H9 (cell line): ENCODE data around the gene LRRC8C. TPM values are rescaled to one million over a fixed set of nuclear protein-coding genes. Genes with fewer than 3 reads are reported as not detected.

ENCODE experiments used
- DNase-seq: peaks from one replicate; pipeline ENCODE4 v3.0.0-alpha.2; 2017
- H2AFZ ChIP-seq: one replicate; pipeline ENCODE4 v1.6.1; 2013; ENCODE audit warnings: mild to moderate bottlenecking, low read length, control low read depth, moderate library complexity
- H2AK5ac ChIP-seq: 2 replicates; pipeline ENCODE4 v1.6.1; 2013; ENCODE audit warnings: low read length, control low read depth, mixed read lengths; ENCODE audit not compliant: insufficient read length
- H2BK120ac ChIP-seq: one replicate; pipeline ENCODE4 v1.6.1; 2013; ENCODE audit warnings: low read depth, mild to moderate bottlenecking, low read length, control low read depth, inconsistent platforms; ENCODE audit not compliant: poor library complexity, severe bottlenecking
- H2BK12ac ChIP-seq: 2 replicates; pipeline ENCODE4 v1.6.1; 2013; ENCODE audit warnings: low read length, control low read depth, mixed read lengths, low read depth; ENCODE audit not compliant: insufficient read length
- H2BK15ac ChIP-seq: 2 replicates; pipeline ENCODE4 v1.6.1; 2013; ENCODE audit warnings: low read depth, low read length, control low read depth
- H2BK20ac ChIP-seq: one replicate; pipeline ENCODE4 v1.6.1; 2013; ENCODE audit warnings: low read depth, mild to moderate bottlenecking, low read length, control low read depth, inconsistent platforms; ENCODE audit not compliant: poor library complexity, severe bottlenecking
- H2BK5ac ChIP-seq: 2 replicates; pipeline ENCODE4 v1.6.1; 2013; ENCODE audit warnings: low read length, control low read depth, mixed read lengths; ENCODE audit not compliant: insufficient read length
- H3K14ac ChIP-seq: 2 replicates; pipeline ENCODE4 v1.6.1; 2013; ENCODE audit warnings: low read length, control low read depth; ENCODE audit not compliant: insufficient read depth
- H3K18ac ChIP-seq: 2 replicates; pipeline ENCODE4 v1.6.1; 2013; ENCODE audit warnings: low read depth, mild to moderate bottlenecking, mixed read lengths, low read length, control low read depth; ENCODE audit not compliant: insufficient read length
- H3K23ac ChIP-seq: 2 replicates; pipeline ENCODE4 v1.6.1; 2013; ENCODE audit warnings: low read length, control low read depth, mixed read lengths, low read depth; ENCODE audit not compliant: insufficient read length
- H3K23me2 ChIP-seq: 2 replicates; pipeline ENCODE4 v1.6.1; 2013; ENCODE audit warnings: low read depth, mild to moderate bottlenecking, mixed read lengths, low read length, control low read depth; ENCODE audit not compliant: insufficient read length, poor library complexity, severe bottlenecking
- H3K27ac ChIP-seq: 2 replicates; pipeline ENCODE4 v1.5.1; 2013; ENCODE audit warnings: low read length, control low read depth, mixed read lengths, low read depth; ENCODE audit not compliant: insufficient read length
- H3K27me3 ChIP-seq: 2 replicates; pipeline ENCODE4 v1.6.1; 2013; ENCODE audit warnings: low read length, control low read depth, inconsistent platforms; ENCODE audit not compliant: insufficient read depth
- H3K4ac ChIP-seq: 2 replicates; pipeline ENCODE4 v1.6.1; 2013; ENCODE audit warnings: low read depth, mild to moderate bottlenecking, control low read depth, inconsistent platforms, low read length, moderate library complexity
- H3K4me1 ChIP-seq: 2 replicates; pipeline ENCODE4 v1.6.1; 2013; ENCODE audit warnings: low read length, control low read depth, inconsistent platforms; ENCODE audit not compliant: insufficient read depth
- H3K4me2 ChIP-seq: 2 replicates; pipeline ENCODE4 v1.6.1; 2013; ENCODE audit warnings: low read length, control low read depth, mixed read lengths; ENCODE audit not compliant: insufficient read length, insufficient read depth
- H3K56ac ChIP-seq: 2 replicates; pipeline ENCODE4 v1.6.1; 2013; ENCODE audit warnings: low read depth, mild to moderate bottlenecking, mixed read lengths, low read length, control low read depth; ENCODE audit not compliant: insufficient read length
- H3K79me1 ChIP-seq: 2 replicates; pipeline ENCODE4 v1.6.1; 2013; ENCODE audit warnings: low read depth, mild to moderate bottlenecking, moderate library complexity, low read length, control low read depth, inconsistent platforms; ENCODE audit not compliant: insufficient read depth, poor library complexity, severe bottlenecking
- H3K79me2 ChIP-seq: 2 replicates; pipeline ENCODE4 v1.6.1; 2013; ENCODE audit warnings: low read length, control low read depth, inconsistent platforms; ENCODE audit not compliant: insufficient read depth
- H3K9ac ChIP-seq: 2 replicates; pipeline ENCODE4 v1.6.1; 2013; ENCODE audit warnings: low read length, control low read depth, mixed read lengths; ENCODE audit not compliant: insufficient read length; ENCODE audit errors: extremely low read depth
- H3K9me3 ChIP-seq: one replicate; pipeline ENCODE4 v1.6.1; 2013; ENCODE audit warnings: low read depth, low read length, inconsistent platforms; ENCODE audit not compliant: control insufficient read depth
- H3T11ph ChIP-seq: one replicate; pipeline ENCODE4 v1.6.1; 2013; ENCODE audit warnings: mild to moderate bottlenecking, low read length, control low read depth, inconsistent platforms
- H4K20me1 ChIP-seq: one replicate; pipeline ENCODE4 v1.6.1; 2013; ENCODE audit not compliant: control insufficient read depth, insufficient read length, insufficient read depth
- H4K5ac ChIP-seq: 2 replicates; pipeline ENCODE4 v1.6.1; 2013; ENCODE audit warnings: low read depth, mild to moderate bottlenecking, mixed read lengths, low read length, control low read depth; ENCODE audit not compliant: insufficient read length
- H4K8ac ChIP-seq: replicated peaks from 2 replicates; pipeline ENCODE4 v1.6.1; 2013; ENCODE audit warnings: low read length, control low read depth, mixed read lengths, low read depth; ENCODE audit not compliant: insufficient read length
- H4K91ac ChIP-seq: 2 replicates; pipeline ENCODE4 v1.6.1; 2013; ENCODE audit warnings: low read depth, mild to moderate bottlenecking, moderate library complexity, mixed read lengths, low read length, control low read depth; ENCODE audit not compliant: insufficient read length
- H3K27ac Mint-ChIP-seq, 3 experiments: 2 replicates in 2 of 3; 3 replicates in 1 of 3; pipeline ENCODE4 v1.8.0; 2020 to 2021; ENCODE audit warnings: mixed read lengths in 3 of 3, mild to moderate bottlenecking in 1 of 3, moderate library complexity in 1 of 3
- H3K27me3 Mint-ChIP-seq: 2 replicates; pipeline ENCODE4 v1.8.0; 2021; ENCODE audit warnings: low read depth, mild to moderate bottlenecking, moderate library complexity, mixed read lengths
- H3K36me3 Mint-ChIP-seq, 3 experiments: 2 replicates in 2 of 3; 3 replicates in 1 of 3; pipeline ENCODE4 v1.8.0; 2020 to 2021; ENCODE audit warnings: low read depth in 3 of 3, mixed read lengths in 3 of 3; ENCODE audit not compliant: insufficient read depth in 1 of 3
- H3K4me1 Mint-ChIP-seq, 2 experiments: 2 replicates each; pipeline ENCODE4 v1.8.0; 2020; ENCODE audit warnings: mixed read lengths in 2 of 2
- H3K4me3 Mint-ChIP-seq, 2 experiments: 2 replicates in 1 of 2; 3 replicates in 1 of 2; pipeline ENCODE4 v1.8.0; 2020 to 2021; ENCODE audit warnings: mild to moderate bottlenecking in 2 of 2, mixed read lengths in 2 of 2, moderate library complexity in 1 of 2
- H3K9me3 Mint-ChIP-seq, 2 experiments: 2 replicates in 1 of 2; 3 replicates in 1 of 2; pipeline ENCODE4 v1.8.0; 2020; ENCODE audit warnings: mild to moderate bottlenecking in 2 of 2, mixed read lengths in 2 of 2, moderate library complexity in 1 of 2
- WGBS: extraction: QIAGEN DNeasy Blood & Tissue Kit; methylation state at CpG from one replicate; pipeline ENCODE4 v1.1.7; 2013; ENCODE audit warnings: missing lambda C conversion rate, low lambda C conversion rate, mixed read lengths; ENCODE audit not compliant: insufficient read length; ENCODE audit errors: extremely low coverage; 5-methylcytosine and 5-hydroxymethylcytosine counted together
- total RNA-seq: library from RNA; stranded (reverse); gene quantifications from 2 replicates; pipeline ENCODE4 v1.2.1, GENCODE V29; 2021
- TF ChIP-seq, protein P1 (sequence below): fragments of 200-600 bp; sonication (generic); conservative IDR thresholded peaks from 3 replicates; pipeline ENCODE4 v1.8.0; 2021; ENCODE audit warnings: antibody characterized with exemption, mild to moderate bottlenecking

The LRRC8C gene
- total RNA-seq, 1 experiment from 2014 or later = 1.9 TPM

DNA sequence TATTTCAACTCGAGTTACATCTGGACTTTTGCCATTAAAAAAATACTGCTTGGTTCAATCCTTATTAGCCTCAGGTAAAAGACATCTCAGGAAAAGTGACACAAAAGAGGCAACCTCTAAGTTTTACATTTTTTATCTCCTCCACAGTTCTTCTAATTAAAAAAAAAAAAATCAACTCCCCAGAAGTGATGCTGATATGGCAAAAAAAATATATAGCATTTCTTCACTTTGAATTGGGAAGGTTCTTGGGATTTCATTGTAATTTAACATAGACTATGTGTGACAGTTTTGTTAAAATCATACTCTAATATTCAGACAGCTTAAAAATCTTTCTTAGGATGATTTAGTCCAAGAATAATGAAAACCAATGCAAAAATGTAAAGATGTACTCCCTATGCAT lies 87.9 kb downstream of the LRRC8C start:
- H3K4me1 ChIP-seq = no peaks in the 10 kb centered on the region
- H3K36me3 Mint-ChIP-seq = no peaks in the 10 kb centered on the region
- WGBS = no CpG with 5 or more reads among the region's 1 CpG

More for the DNA sequence above, 87.9 kb downstream of the LRRC8C start:
- H4K5ac ChIP-seq = no peak overlapping the region
- H3K9me3 Mint-ChIP-seq = no peaks in the 10 kb centered on the region
- H3K27me3 ChIP-seq = no peaks in the 10 kb centered on the region
- H3K56ac ChIP-seq = no peak overlapping the region
- H2AK5ac ChIP-seq = no peak overlapping the region
- H3K79me1 ChIP-seq = no peaks in the 10 kb centered on the region
- H3K4me2 ChIP-seq = no peak overlapping the region
- H3K23ac ChIP-seq = no peak overlapping the region
- no peak overlapping the region for H2AFZ ChIP-seq
- H4K8ac ChIP-seq = no peak overlapping the region
- no peak overlapping the region for H3K14ac ChIP-seq
- TF ChIP-seq, protein P1, sequence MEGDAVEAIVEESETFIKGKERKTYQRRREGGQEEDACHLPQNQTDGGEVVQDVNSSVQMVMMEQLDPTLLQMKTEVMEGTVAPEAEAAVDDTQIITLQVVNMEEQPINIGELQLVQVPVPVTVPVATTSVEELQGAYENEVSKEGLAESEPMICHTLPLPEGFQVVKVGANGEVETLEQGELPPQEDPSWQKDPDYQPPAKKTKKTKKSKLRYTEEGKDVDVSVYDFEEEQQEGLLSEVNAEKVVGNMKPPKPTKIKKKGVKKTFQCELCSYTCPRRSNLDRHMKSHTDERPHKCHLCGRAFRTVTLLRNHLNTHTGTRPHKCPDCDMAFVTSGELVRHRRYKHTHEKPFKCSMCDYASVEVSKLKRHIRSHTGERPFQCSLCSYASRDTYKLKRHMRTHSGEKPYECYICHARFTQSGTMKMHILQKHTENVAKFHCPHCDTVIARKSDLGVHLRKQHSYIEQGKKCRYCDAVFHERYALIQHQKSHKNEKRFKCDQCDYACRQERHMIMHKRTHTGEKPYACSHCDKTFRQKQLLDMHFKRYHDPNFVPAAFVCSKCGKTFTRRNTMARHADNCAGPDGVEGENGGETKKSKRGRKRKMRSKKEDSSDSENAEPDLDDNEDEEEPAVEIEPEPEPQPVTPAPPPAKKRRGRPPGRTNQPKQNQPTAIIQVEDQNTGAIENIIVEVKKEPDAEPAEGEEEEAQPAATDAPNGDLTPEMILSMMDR = no peak
- DNase-seq = no peak
- no peak overlapping the region for H3K4me3 Mint-ChIP-seq
- no peak overlapping the region for H2BK20ac ChIP-seq
- no peaks in the 10 kb centered on the region for H3K79me2 ChIP-seq
- no peak overlapping the region for H4K91ac ChIP-seq
- peaks cover 0 to 3% of the 10 kb centered on the region in 2 experiments; a peak in 1 of 4 replicates for H3K4me1 Mint-ChIP-seq
- H3K27ac ChIP-seq = no peak overlapping the region
- H3K27ac Mint-ChIP-seq = no peak overlapping the region
- peaks cover under 1% of the 10 kb centered on the region; the same call in 1 of the 2 replicates for H3K27me3 Mint-ChIP-seq
- H2BK12ac ChIP-seq = no peak overlapping the region
- H4K20me1 ChIP-seq = no peaks in the 10 kb centered on the region
- no peak overlapping the region for H2BK5ac ChIP-seq
- no peaks in the 10 kb centered on the region for H3K9me3 ChIP-seq
- H3T11ph ChIP-seq = no peak overlapping the region
- H3K18ac ChIP-seq = no peak overlapping the region
- no peak overlapping the region for H2BK120ac ChIP-seq
- H2BK15ac ChIP-seq = no peak overlapping the region
- H3K23me2 ChIP-seq = no peaks in the 10 kb centered on the region
- no peak overlapping the region for H3K9ac ChIP-seq
- no peak overlapping the region for H3K4ac ChIP-seq
